Activated T-helper 2 cell treated with anti-CD3 and anti-CD28 coated beads, Interferon-gamma antibody, Interleukin-2, Interleukin-4, amounts not matched to agents 10 μg/mL and 5 μg/mL and 100 μg/mL, durations not matched to agents 14 hours and 24 hours and 36 hours (primary cell): ENCODE measurements around the gene DOCK3. TPM values are rescaled to one million over a fixed set of nuclear protein-coding genes. Genes with fewer than 3 reads are reported as not detected.
"Not testable (repeated sequence)": the region's sequence is repeated elsewhere in the genome, so short reads cannot be mapped to it uniquely, and the experiment has no call there.

Experiments
- DNase-seq: peaks from one replicate; pipeline ENCODE4 v3.0.0; 2021; ENCODE audit warnings: low spot score
- H3K27ac Mint-ChIP-seq: one replicate; pipeline ENCODE4 v1.8.0; 2021; ENCODE audit warnings: mixed read lengths
- H3K27me3 Mint-ChIP-seq: one replicate; pipeline ENCODE4 v1.8.0; 2021; ENCODE audit warnings: low read depth, mixed read lengths
- H3K36me3 Mint-ChIP-seq: one replicate; pipeline ENCODE4 v1.8.0; 2021; ENCODE audit warnings: low read depth, mixed read lengths
- H3K4me1 Mint-ChIP-seq: one replicate; pipeline ENCODE4 v1.8.0; 2021; ENCODE audit warnings: low read depth, mixed read lengths
- H3K4me3 Mint-ChIP-seq: one replicate; pipeline ENCODE4 v1.8.0; 2021; ENCODE audit warnings: low read depth, mild to moderate bottlenecking, moderate library complexity, mixed read lengths
- H3K9me3 Mint-ChIP-seq: one replicate; pipeline ENCODE4 v1.8.0; 2021; ENCODE audit warnings: mixed read lengths
- intact Hi-C: fragments of 100-400 bp; cut with micrococcal nuclease; formaldehyde crosslinking; loops from one replicate; pipeline ENCODE4 v1.15.1; 2023
- total RNA-seq: library from RNA; stranded (reverse); gene quantifications from 2 replicates; pipeline ENCODE4 v1.2.3, GENCODE V29; 2022

Gene DOCK3
- total RNA-seq, 1 donor from 2014 or later, result 1.4 TPM

- H3K27ac Mint-ChIP-seq, result no peak overlapping the region
- H3K9me3 Mint-ChIP-seq, result no peaks in the 10 kb centered on the region
- intact Hi-C loops, result no loop called here
- H3K27me3 Mint-ChIP-seq, result no peaks in the 10 kb centered on the region
- H3K4me3 Mint-ChIP-seq, result no peak overlapping the region
- DNase-seq, result no peak
- peaks cover 6% of the 10 kb centered on the region for H3K4me1 Mint-ChIP-seq
- no peaks in the 10 kb centered on the region for H3K36me3 Mint-ChIP-seq
Measured at GRCh38 chr3:51100536-51100851, 425.8 kb downstream of the DOCK3 start.

GRCh38 chr3:51102396-51102795, 427.7 kb downstream of the DOCK3 start:
- Mint-ChIP-seq H3K4me1 (peaks cover 6% of the 10 kb centered on the region), H3K27me3 (no peaks in the 10 kb centered on the region), H3K36me3 (no peaks in the 10 kb centered on the region), H3K9me3 (peaks cover 7% of the 10 kb centered on the region), H3K4me3 (no peak overlapping the region), H3K27ac (no peak overlapping the region)
- no peak for DNase-seq
- intact Hi-C loops, result no loop called here

GRCh38 chr3:51106242-51106876, 431.6 kb downstream of the DOCK3 start:
- peaks cover 1% of the 10 kb centered on the region for H3K27me3 Mint-ChIP-seq
- H3K27ac Mint-ChIP-seq, result no peak overlapping the region
- H3K4me3 Mint-ChIP-seq, result no peak overlapping the region
- no peaks in the 10 kb centered on the region for H3K4me1 Mint-ChIP-seq
- H3K36me3 Mint-ChIP-seq, result no peaks in the 10 kb centered on the region
- DNase-seq, result no peak
- peaks cover 25% of the 10 kb centered on the region for H3K9me3 Mint-ChIP-seq
- intact Hi-C loops, result no loop called here

- no peak overlapping the region for H3K4me3 Mint-ChIP-seq
- DNase-seq, result no peak
- H3K27me3 Mint-ChIP-seq, result peaks cover 1% of the 10 kb centered on the region
- H3K27ac Mint-ChIP-seq, result no peak overlapping the region
- peaks cover 31% of the 10 kb centered on the region for H3K9me3 Mint-ChIP-seq
- H3K36me3 Mint-ChIP-seq, result no peaks in the 10 kb centered on the region
- intact Hi-C loops, result no loop called here
- H3K4me1 Mint-ChIP-seq, result no peaks in the 10 kb centered on the region
Measured at GRCh38 chr3:51110586-51110985, 435.9 kb downstream of the DOCK3 start.

- intact Hi-C loops, result no loop called here
- Mint-ChIP-seq H3K4me1 (no peaks in the 10 kb centered on the region), H3K27ac (no peak overlapping the region), H3K36me3 (no peaks in the 10 kb centered on the region), H3K9me3 (peaks cover 5% of the 10 kb centered on the region), H3K27me3 (no peaks in the 10 kb centered on the region), H3K4me3 (no peak overlapping the region)
- no peak for DNase-seq
Measured at GRCh38 chr3:51122944-51123343, 448.2 kb downstream of the DOCK3 start.

- H3K4me3 Mint-ChIP-seq, result no peak overlapping the region
- H3K36me3 Mint-ChIP-seq, result no peaks in the 10 kb centered on the region
- H3K9me3 Mint-ChIP-seq, result peaks cover 5% of the 10 kb centered on the region
- intact Hi-C loops, result no loop called here
- no peaks in the 10 kb centered on the region for H3K27me3 Mint-ChIP-seq
- H3K27ac Mint-ChIP-seq, result no peak overlapping the region
- DNase-seq, result no peak
- H3K4me1 Mint-ChIP-seq, result no peaks in the 10 kb centered on the region
Measured at GRCh38 chr3:51123531-51123930, 448.8 kb downstream of the DOCK3 start.

- not testable (repeated sequence) for H3K27me3 Mint-ChIP-seq, H3K4me1 Mint-ChIP-seq
Measured at GRCh38 chr3:51131607-51132006, 456.9 kb downstream of the DOCK3 start.

GRCh38 chr3:51137715-51138114, 463.0 kb downstream of the DOCK3 start:
- DNase-seq, result no peak
- H3K4me3 Mint-ChIP-seq, result no peak overlapping the region
- no peaks in the 10 kb centered on the region for H3K4me1 Mint-ChIP-seq
- H3K36me3 Mint-ChIP-seq, result no peaks in the 10 kb centered on the region
- no peaks in the 10 kb centered on the region for H3K27me3 Mint-ChIP-seq
- H3K9me3 Mint-ChIP-seq, result peaks cover 3% of the 10 kb centered on the region
- H3K27ac Mint-ChIP-seq, result no peak overlapping the region
- intact Hi-C loops, result no loop called here

More at GRCh38 chr3:51131607-51132006, 456.9 kb downstream of the DOCK3 start:
- intact Hi-C loops, DNase-seq, H3K4me3 Mint-ChIP-seq, H3K36me3 Mint-ChIP-seq, H3K27ac Mint-ChIP-seq: not testable (repeated sequence)
- H3K9me3 Mint-ChIP-seq, result peaks cover 14% of the 10 kb centered on the region

- H3K4me1 Mint-ChIP-seq, result no peaks in the 10 kb centered on the region
- DNase-seq, result no peak
- no peaks in the 10 kb centered on the region for H3K27me3 Mint-ChIP-seq
- no peaks in the 10 kb centered on the region for H3K36me3 Mint-ChIP-seq
- intact Hi-C loops, result no loop called here
- H3K9me3 Mint-ChIP-seq, result no peaks in the 10 kb centered on the region
- H3K27ac Mint-ChIP-seq, result no peak overlapping the region
- H3K4me3 Mint-ChIP-seq, result no peak overlapping the region
Measured at GRCh38 chr3:51139616-51140015, 464.9 kb downstream of the DOCK3 start.

GRCh38 chr3:51141573-51141972, 466.8 kb downstream of the DOCK3 start:
- Mint-ChIP-seq H3K36me3 (no peaks in the 10 kb centered on the region), H3K4me3 (no peak overlapping the region), H3K27ac (no peak overlapping the region), H3K4me1 (no peaks in the 10 kb centered on the region), H3K9me3 (no peaks in the 10 kb centered on the region), H3K27me3 (no peaks in the 10 kb centered on the region)
- no peak for DNase-seq
- intact Hi-C loops, result no loop called here

GRCh38 chr3:51145811-51146585, 471.3 kb downstream of the DOCK3 start:
- no peaks in the 10 kb centered on the region for H3K4me1 Mint-ChIP-seq
- no peaks in the 10 kb centered on the region for H3K36me3 Mint-ChIP-seq
- no peak for DNase-seq
- H3K4me3 Mint-ChIP-seq, result no peak overlapping the region
- H3K27ac Mint-ChIP-seq, result no peak overlapping the region
- no peaks in the 10 kb centered on the region for H3K27me3 Mint-ChIP-seq
- no peaks in the 10 kb centered on the region for H3K9me3 Mint-ChIP-seq
- intact Hi-C loops, result no loop called here

- intact Hi-C loops, result no loop called here
- Mint-ChIP-seq H3K27ac (no peak overlapping the region), H3K4me1 (no peaks in the 10 kb centered on the region), H3K27me3 (no peaks in the 10 kb centered on the region), H3K4me3 (no peak overlapping the region), H3K9me3 (no peaks in the 10 kb centered on the region), H3K36me3 (no peaks in the 10 kb centered on the region)
- DNase-seq, result no peak
Measured at GRCh38 chr3:51146781-51147180, 472.1 kb downstream of the DOCK3 start.

GRCh38 chr3:51156147-51156546, 481.4 kb downstream of the DOCK3 start:
- Mint-ChIP-seq H3K4me1 (no peaks in the 10 kb centered on the region), H3K27me3 (no peaks in the 10 kb centered on the region), H3K9me3 (no peaks in the 10 kb centered on the region), H3K4me3 (no peak overlapping the region), H3K36me3 (no peaks in the 10 kb centered on the region), H3K27ac (no peak overlapping the region)
- intact Hi-C loops, result no loop called here
- no peak for DNase-seq
